GM04504 (cell line): Measurements from ENCODE around the gene SLC12A6.
"Not testable (repeated sequence)": the region's sequence is repeated elsewhere in the genome, so short reads cannot be mapped to it uniquely, and the experiment has no call there.

Experiments used
- DNase-seq: peaks from one replicate; pipeline ENCODE4 v3.0.0-alpha.2; 2012; ENCODE audit warnings: low read depth

The SLC12A6 gene

GRCh38 chr15:34193272-34193671 lies 144.3 kb downstream of the SLC12A6 start:
- not testable (repeated sequence) for DNase-seq

DNA sequence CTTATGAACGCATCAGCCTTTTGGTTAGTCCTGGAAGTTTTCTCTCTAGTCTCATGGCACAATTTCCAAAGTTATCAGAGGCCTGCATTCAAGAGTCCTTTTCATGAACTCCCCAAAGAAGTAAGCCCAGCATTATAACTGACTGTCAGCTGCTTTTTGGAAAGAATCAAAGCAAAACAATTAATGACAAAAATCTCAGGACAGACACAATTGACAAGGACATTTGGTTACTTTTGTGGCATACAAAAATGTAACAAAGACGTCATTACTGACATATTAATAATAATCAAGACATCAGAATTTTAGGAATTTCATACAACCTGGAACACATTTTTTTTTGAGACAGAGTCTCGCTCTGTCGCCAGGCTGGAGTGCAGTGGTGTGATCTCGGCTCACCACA lies 148.9 kb downstream of the SLC12A6 start:
- DNase-seq, result no peak

DNA sequence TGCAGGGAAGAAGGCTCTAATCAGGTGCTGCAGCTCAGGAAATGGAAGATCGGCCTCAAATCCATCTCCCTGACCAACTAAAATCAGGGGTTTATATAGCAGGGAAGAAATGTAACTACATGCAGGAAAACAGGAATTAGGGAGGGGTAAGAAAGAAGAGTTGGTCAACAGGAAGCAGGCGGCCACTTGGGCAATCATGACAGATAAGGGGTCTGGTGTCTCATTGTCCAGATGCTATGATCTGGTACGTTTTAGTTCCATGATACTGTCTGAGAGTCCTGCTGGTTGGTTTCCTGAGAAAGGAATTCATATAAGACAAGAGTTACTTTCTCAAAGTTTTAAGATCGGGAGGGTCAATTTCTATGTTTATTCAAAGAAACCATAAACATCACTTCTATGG lies 151.9 kb downstream of the SLC12A6 start:
- no peak for DNase-seq

GRCh38 chr15:34182942-34183341 lies 154.6 kb downstream of the SLC12A6 start:
- no peak for DNase-seq
